ENCODE measurements around the gene CFAP141. TPM values are rescaled to one million over a fixed set of nuclear protein-coding genes. Genes with fewer than 3 reads are reported as not detected.

The CFAP141 gene
- polyA plus RNA-seq, 2 of the 4 experiments (the other 2 are of a cell fraction) = not detected

GRCh38 chr1:154178013-154178412 lies 28.1 kb downstream of the CFAP141 start:
- DNase-seq (ENCODE audit: low read depth in 1 of 2, low spot score in 1 of 2) (no peak), FAIRE-seq (no peak), ATAC-seq (no peak)
- WGBS (ENCODE audit: missing lambda C conversion rate) = 64% methylated on average over 2 of the region's 2 CpGs
- TF ChIP-seq, protein P1, sequence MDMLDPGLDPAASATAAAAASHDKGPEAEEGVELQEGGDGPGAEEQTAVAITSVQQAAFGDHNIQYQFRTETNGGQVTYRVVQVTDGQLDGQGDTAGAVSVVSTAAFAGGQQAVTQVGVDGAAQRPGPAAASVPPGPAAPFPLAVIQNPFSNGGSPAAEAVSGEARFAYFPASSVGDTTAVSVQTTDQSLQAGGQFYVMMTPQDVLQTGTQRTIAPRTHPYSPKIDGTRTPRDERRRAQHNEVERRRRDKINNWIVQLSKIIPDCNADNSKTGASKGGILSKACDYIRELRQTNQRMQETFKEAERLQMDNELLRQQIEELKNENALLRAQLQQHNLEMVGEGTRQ (IDR thresholded peaks at IDR 0.05) = no peak
- no peak for TF ChIP-seq GATA3 (IDR thresholded peaks at IDR 0.05; ENCODE audit: borderline replicate concordance)
- no peak for TF ChIP-seq BHLHE40 (IDR thresholded peaks at IDR 0.05; ENCODE audit: low read depth, low read length)
- TF ChIP-seq, protein P2, sequence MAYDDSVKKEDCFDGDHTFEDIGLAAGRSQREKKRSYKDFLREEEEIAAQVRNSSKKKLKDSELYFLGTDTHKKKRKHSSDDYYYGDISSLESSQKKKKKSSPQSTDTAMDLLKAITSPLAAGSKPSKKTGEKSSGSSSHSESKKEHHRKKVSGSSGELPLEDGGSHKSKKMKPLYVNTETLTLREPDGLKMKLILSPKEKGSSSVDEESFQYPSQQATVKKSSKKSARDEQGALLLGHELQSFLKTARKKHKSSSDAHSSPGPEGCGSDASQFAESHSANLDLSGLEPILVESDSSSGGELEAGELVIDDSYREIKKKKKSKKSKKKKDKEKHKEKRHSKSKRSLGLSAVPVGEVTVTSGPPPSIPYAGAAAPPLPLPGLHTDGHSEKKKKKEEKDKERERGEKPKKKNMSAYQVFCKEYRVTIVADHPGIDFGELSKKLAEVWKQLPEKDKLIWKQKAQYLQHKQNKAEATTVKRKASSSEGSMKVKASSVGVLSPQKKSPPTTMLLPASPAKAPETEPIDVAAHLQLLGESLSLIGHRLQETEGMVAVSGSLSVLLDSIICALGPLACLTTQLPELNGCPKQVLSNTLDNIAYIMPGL (CRISPR knock-in tag; IDR thresholded peaks at IDR 0.05; ENCODE audit: borderline replicate concordance) = no peak
- no peak for TF ChIP-seq ELK1 (IDR thresholded peaks at IDR 0.05; ENCODE audit: low read depth, low read length)
- no peak for TF ChIP-seq HOXB5 (CRISPR knock-in tag; IDR thresholded peaks at IDR 0.05)
- TF ChIP-seq KDM1A (IDR thresholded peaks at IDR 0.05; ENCODE audit: low read depth) = no peak
- TF ChIP-seq HDAC2 (IDR thresholded peaks at IDR 0.05) = no peak
- TF ChIP-seq, protein P3, sequence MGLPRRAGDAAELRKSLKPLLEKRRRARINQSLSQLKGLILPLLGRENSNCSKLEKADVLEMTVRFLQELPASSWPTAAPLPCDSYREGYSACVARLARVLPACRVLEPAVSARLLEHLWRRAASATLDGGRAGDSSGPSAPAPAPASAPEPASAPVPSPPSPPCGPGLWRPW (IDR thresholded peaks at IDR 0.05) = no peak
- no peak for TF ChIP-seq TP53 (CRISPR knock-in tag; IDR thresholded peaks at IDR 0.05)
- no peak for TF ChIP-seq MAX (IDR thresholded peaks at IDR 0.05)
- no peak for TF ChIP-seq FOSL2 (IDR thresholded peaks at IDR 0.05)
- no peak for TF ChIP-seq FOSL2 (CRISPR knock-in tag; IDR thresholded peaks at IDR 0.05)
- POLR2A ChIA-PET = interaction anchor here (1.3 kb wide), 1 partner anchor 187 kb away, joined by 3 read pairs; the partner anchor contains the start of gene RPS27
- H3K4me1 ChIP-seq = peaks cover 56% of the 10 kb centered on the region
- no peak overlapping the region for H3K27ac ChIP-seq
- CTCF ChIA-PET = interaction anchor here (0.9 to 1.4 kb wide), 2 partner anchors 15 to 94 kb away, joined by 3 to 4 read pairs; no protein-coding TSS in a partner anchor
- no peak overlapping the region for H3K4me3 ChIP-seq
- H3K9me3 ChIP-seq = no peaks in the 10 kb centered on the region
- H3K4me2 ChIP-seq = peak overlapping the region; percentile 51; the same call in 1 of the 3 replicates

DNA sequence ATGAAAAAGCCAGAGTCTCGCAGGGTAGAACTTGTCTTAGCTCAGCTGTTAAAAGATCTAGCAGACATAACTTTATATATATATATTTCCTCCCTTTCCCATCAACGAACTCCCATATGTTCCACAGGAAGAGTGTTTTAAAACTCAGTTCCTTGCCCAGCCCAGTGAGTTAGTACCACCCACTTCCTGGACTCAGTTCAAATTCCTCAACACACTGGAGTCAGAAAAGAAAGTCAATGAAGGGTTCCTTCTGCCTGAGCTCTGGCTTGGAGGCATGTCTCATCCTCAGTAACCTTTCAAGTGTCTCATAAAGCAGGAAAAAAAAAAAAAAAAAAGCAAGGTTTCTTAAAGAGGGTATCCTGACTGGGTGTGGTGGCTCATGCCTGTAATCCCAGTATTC lies 29.8 kb downstream of the CFAP141 start:
- FAIRE-seq (no peak), DNase-seq (ENCODE audit: low read depth in 1 of 2, low spot score in 1 of 2) (no peak), ATAC-seq (peak in 1 of 2 experiments; percentile 13; a peak in 2 of 6 replicates)
- TF ChIP-seq MAX (IDR thresholded peaks at IDR 0.05) (no peak), MAZ (IDR thresholded peaks at IDR 0.05; ENCODE audit: borderline replicate concordance, low read depth, low read length) (no peak)
- POLR2A ChIA-PET = interaction anchor here (1.2 kb wide), 1 partner anchor 11 kb away, joined by 4 read pairs; no protein-coding TSS in a partner anchor
- no peaks in the 10 kb centered on the region for H3K9me3 ChIP-seq
- H3K4me2 ChIP-seq = no peak overlapping the region
- 75% methylated on average over 2 of the region's 2 CpGs for WGBS (ENCODE audit: missing lambda C conversion rate)
- H3K4me1 ChIP-seq = peaks cover 51% of the 10 kb centered on the region
- no peak overlapping the region for H3K27ac ChIP-seq
- CTCF ChIA-PET = interaction anchor here (0.6 to 2.2 kb wide), 2 partner anchors 96 to 427 kb away, joined by 3 to 12 read pairs; partner anchors contain the start of gene HAX1
- H3K4me3 ChIP-seq = no peak overlapping the region

- ChIA-PET POLR2A (no interaction called here), CTCF (interaction anchor here (0.6 to 1.2 kb wide), 2 partner anchors 24 to 157 kb away, joined by 3 read pairs; no protein-coding TSS in a partner anchor)
- Histone ChIP-seq H3K27ac (no peak overlapping the region), H3K4me1 (peaks cover 34% of the 10 kb centered on the region), H3K4me2 (no peak overlapping the region), H3K4me3 (no peak overlapping the region), H3K9me3 (no peaks in the 10 kb centered on the region)
- 91% methylated on average over 4 of the region's 4 CpGs for WGBS (ENCODE audit: missing lambda C conversion rate)
- TF ChIP-seq TFCP2L1 (CRISPR knock-in tag; IDR thresholded peaks at IDR 0.05) (no peak), PHF8 (IDR thresholded peaks at IDR 0.05; ENCODE audit: borderline replicate concordance, low read depth) (no peak)
- DNase-seq (ENCODE audit: low read depth in 1 of 2, low spot score in 1 of 2) = no peak
- no peak for FAIRE-seq
- no peak for ATAC-seq
Observed at GRCh38 chr1:154174654-154175053, 31.5 kb downstream of the CFAP141 start.

Measured in A549 (cell line).